ENCODE data around the gene VPS37D.

Gene VPS37D

GRCh38 chr7:73680501-73680900 is 12.9 kb downstream of the VPS37D start:
- DNase-seq (ENCODE audit: low read depth, low spot score), result no peak

- DNase-seq (ENCODE audit: low read depth, low spot score), result no peak
These were observed 13.4 kb downstream of the VPS37D start for GRCh38 chr7:73681031-73681430.

DNA sequence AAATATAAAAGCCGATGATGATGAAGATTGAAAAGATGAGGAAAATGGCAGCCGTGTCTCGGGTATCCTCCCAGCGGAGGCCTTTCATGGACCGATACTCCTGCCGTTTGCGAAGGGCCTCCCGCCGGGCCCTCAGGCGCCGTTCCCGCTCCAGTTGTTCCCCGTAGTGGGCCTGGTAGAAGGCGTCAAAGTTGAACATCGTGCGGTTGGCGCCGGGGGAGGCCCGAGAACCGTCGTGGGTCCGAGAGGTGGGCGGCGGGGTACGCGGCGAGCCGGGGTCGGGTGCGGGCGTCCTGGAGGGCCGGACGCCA is 15.1 kb downstream of the VPS37D start:
- DNase-seq (ENCODE audit: low read depth, low spot score), result no peak

DNA sequence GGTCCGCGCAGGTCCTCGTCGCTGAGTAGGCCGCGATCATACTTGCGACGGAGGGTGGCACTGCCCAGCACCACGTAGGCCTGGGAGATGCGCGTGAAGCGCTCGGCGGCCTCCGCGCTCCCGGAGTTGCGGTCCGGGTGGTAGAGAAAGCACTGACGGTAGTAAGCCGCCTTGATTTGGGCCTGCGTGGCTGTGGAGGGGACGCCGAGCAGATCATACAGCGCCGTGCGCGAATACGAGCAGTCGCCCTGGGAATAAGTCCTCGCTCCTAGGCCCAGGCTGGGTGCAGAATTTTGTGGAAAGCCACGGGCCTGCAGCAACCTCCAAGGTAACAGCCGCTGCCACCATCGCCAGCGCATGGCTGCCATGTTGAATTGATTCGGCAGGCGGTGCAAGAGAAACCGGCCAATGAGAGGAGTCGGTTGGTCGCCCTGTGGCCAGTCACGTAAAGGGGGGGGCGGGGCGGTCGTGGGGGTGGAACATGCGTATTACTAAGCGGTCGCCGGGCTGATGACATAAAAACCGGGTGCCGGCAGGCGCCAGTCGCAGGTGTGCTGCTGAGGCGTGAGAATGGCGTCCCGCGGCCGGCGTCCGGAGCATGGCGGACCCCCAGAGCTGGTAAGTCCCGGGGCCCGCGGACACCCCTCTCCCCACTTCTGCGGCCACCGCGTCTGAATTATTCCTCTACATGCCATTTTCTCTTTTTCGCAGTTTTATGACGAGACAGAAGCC is 15.6 kb downstream of the VPS37D start, which contains the start of the genes BUD23 and DNAJC30:
Gene BUD23, plus strand, starts transcription at position 542 of the 732 bp plus-strand sequence. Its CDS starts 29 bp downstream, at position 571.
Gene DNAJC30, minus strand, starts transcription at position 398 of the 732 bp plus-strand sequence. Its CDS starts 30 bp downstream, at position 368.
- DNase-seq (ENCODE audit: low read depth, low spot score), result peak; percentile 95

DNA sequence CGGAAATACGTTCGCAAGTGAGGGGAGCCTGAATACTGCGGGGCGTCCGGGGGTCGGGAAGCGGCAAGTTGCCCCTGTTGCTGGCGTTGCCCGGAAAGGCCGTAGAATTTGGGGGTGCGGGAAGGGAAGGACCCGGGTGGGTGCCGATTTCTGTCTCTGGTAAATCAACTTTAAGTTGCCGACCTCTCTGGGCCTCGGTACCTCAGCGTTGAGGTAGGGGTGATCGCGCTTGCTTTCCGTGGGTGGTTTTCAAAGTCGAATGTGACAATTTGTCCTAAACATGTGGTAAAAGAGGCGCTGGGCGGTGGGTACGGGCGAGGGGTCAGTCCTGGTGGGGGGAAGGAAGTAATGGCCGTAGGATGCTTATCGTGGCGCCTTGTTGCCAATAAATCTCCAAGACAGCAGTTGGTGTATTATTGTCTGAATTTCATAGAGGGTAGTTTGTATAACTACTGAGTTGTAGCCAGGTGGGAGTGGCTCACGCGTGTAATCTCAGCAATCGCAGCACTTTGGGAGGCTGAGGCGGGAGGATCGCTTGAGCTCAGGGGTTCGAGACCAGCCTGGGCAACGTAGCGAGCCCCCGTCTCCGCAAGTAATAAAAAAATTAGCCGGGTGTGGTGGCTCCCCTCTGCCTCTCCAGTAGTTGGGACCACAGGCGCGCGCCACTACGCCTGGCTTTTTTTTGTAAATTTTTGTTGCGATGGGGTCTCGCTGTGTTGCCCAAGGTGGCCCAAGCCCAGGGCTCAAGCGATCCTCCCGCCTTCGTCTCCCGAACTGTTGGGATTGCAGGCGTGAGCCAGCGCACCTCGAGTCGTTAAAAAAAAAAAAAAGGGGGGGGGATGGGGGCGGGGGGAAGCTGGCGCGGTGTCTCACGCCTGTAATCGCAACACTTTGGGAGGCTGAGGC is 16.4 kb downstream of the VPS37D start:
- no peak for DNase-seq (ENCODE audit: low read depth, low spot score)

DNA sequence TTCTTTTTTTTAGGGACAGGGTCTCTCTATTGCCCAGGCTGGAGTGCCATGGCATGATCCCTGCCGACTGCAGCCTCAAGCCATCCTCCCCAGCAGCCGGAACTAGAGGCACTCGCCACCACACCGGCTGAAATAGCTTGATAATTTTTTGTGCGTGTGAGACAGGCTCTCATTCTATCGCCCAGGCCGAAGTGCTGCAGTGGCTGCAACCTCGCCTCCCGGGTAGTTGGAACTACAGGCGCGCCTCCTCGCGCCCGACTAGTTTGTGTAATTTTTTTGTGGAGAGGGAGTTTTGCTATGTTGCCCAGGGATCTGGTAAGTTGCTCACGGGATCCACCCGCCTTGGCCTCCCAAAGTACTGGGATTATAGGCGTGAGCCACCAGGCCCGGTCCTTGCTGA is 17.7 kb downstream of the VPS37D start:
- DNase-seq (ENCODE audit: low read depth, low spot score), result no peak

DNA sequence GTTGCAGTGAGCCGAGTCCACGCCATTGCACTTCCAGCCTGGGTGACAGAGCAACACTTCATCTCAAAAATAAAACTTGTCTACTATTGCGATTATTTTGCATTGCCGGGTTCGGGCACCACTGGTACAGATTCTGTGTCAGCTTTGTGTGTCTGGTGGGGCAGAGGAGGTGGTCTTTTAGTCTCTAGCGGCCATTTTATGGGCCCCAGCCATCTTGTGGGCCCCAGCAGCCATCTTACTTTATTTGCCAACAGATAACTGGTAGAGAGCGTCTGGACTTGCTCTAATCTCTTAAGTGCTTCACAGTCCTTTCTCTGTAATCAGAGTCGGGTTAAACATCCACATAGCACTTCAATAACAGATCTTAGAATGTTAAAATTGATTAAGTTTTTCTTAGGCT is 20.7 kb downstream of the VPS37D start:
- DNase-seq (ENCODE audit: low read depth, low spot score), result no peak

GRCh38 chr7:73690646-73691045 is 23.0 kb downstream of the VPS37D start:
- no peak for DNase-seq (ENCODE audit: low read depth, low spot score)

GRCh38 chr7:73696372-73696771 is 28.7 kb downstream of the VPS37D start:
- DNase-seq (ENCODE audit: low read depth, low spot score), result no peak

DNA sequence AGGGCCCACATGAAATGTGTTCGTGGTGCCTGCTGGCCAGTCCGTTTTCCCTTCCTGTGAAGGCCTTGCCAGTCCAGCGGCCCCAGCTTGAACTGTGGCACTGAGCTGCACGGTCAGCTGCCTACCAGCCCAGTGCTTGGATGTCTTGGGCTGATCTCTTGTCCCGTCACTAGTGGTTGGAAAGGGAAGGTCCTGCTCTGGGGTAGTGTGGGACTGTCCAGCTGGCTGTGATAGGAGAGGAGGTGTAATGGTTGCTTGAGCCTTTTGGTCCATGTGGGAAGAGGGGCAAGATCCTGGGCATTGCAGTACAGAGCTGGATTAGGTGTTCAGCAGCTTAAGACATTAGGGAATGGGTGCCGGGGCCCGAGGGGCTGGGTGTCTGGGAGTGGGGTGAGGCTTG is 30.8 kb downstream of the VPS37D start:
- DNase-seq (ENCODE audit: low read depth, low spot score), result no peak

DNA sequence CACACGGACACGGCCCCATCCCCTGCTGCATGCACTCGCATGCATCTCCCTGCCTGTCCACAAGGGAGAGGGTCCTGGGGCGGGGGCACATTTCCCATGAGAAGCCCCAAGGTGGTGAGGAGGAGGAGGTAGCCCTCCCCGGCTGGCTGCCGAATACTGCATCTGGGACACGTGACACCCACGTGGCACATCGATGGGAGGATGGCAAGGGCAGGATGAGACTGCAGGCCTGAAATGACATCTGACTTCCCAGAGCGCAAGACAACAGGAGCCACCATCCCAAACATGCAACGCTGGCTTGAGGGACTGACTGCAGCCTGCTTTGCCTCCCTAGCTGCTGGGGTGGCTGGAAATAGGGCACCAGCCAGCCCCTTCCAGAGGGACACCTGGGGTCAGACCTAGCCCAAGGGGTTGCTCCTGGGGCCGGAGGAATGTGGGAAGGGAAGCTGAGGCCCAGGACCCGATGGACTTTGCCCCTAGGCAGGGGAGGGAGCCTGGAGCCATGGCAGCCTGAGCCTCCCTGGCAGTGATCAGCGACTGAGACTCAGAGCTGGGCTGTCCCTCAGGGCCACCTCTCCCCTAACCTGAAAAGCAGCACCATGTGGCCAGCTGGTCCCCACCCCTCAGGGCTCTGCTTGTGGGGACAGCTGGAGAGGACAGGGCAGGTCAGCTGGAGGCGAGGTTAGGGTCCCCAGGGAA is 31.9 kb downstream of the VPS37D start:
- DNase-seq (ENCODE audit: low read depth, low spot score), result peak; percentile 10

DNA sequence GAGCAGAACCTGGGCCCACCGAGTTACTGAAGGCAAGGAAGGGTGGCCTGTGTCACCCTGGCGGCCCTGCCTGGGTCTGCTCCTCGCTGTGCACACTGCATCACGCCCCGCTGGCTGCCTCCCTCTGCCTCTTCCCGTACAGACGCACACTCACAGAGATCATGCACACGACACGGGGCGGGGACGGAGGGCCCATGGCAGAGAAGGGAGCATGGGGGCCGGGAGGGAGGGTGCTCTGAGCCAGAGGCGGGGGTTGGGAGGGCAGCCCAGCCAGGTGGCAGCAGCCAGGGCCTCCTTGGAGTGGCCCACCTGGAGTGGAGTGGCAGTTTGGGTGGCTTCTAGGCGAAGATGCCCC is 32.4 kb downstream of the VPS37D start:
- DNase-seq (ENCODE audit: low read depth, low spot score), result no peak

DNA sequence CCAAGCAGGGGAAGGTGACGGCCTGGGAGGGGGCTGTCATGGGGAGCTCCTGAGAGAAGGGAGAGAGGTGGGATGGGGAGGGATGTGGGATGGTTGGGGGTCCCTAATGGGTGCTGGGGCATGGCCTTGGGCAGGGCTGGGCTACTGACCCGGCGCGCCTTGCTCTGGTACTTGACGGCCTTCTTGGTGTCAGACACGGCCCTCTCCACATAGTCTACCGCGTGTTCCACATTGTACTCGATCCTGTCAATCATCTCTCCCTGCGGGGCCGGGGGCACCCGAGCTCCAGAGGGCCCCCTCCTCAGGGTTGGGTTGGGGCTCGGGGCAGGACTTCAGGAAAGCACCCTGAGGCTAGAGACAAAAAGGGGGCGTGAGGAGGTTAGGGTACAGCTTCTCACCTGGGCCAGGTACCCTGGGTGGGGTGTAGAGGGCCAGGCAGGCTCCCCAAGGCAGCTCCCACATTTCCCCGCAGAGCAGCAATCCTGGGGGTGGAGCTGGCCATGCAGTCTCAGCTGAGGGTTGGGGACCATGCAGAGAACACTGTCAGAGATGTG is 33.0 kb downstream of the VPS37D start:
- DNase-seq (ENCODE audit: low read depth, low spot score), result no peak

DNA sequence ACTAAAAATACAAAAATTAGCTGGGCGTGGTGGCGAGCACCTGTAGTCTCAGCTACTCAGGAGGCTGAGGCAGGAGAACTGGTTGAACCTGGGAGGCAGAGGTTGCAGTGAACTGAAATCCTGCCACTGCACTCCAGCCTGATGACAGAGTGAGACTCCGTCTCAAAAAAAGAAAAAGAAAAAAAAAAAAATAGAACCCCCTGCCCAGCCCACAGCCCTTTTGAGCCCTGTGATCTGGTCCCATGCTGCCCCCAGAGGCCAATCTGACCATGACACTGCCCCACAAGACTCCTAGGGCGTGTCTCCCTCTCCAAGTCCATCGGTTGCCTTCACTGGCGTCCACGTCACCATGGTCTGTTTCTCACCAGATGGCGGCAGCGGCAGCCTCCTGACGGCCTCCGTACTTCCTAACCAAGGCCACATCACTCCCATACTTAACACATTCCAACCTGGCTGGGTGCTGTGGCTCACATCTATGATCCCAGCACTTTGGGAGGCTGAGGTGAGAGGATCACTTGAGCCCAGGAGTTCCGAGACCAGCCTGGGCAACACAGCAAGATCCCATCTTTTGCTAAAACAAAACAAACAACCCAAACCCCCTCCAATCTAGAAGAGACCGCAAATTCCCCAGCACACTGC is 33.8 kb downstream of the VPS37D start:
- peak; percentile 93 for DNase-seq (ENCODE audit: low read depth, low spot score)

GRCh38 chr7:73702226-73702625 is 34.6 kb downstream of the VPS37D start:
- no peak for DNase-seq (ENCODE audit: low read depth, low spot score)

GRCh38 chr7:73702665-73703064 is 35.0 kb downstream of the VPS37D start:
- DNase-seq (ENCODE audit: low read depth, low spot score), result no peak

- no peak for DNase-seq (ENCODE audit: low read depth, low spot score)
These were observed 35.6 kb downstream of the VPS37D start for GRCh38 chr7:73703225-73703624.

GRCh38 chr7:73703757-73704639 is 36.4 kb downstream of the VPS37D start:
- peak; percentile 62 for DNase-seq (ENCODE audit: low read depth, low spot score)

- no peak for DNase-seq (ENCODE audit: low read depth, low spot score)
These were observed 37.3 kb downstream of the VPS37D start for GRCh38 chr7:73704640-73705550.

Measured in ELF-1 (cell line).